HepG2 (cell line): Measurements from ENCODE around the gene BRMS1. TPM values are rescaled to one million over a fixed set of nuclear protein-coding genes. Genes with fewer than 3 reads are reported as not detected.

Source experiments
- CENPX ChIP-seq: sonication (generic); formaldehyde crosslinking; IDR thresholded peaks from 2 replicates; pipeline ENCODE4 v1.9.0; 2021; ENCODE audit warnings: mild to moderate bottlenecking, missing genetic modification reagents, moderate library complexity
- EEA1 ChIP-seq: sonication (generic); formaldehyde crosslinking; IDR thresholded peaks from 2 replicates; pipeline ENCODE4 v1.5.1; 2020; ENCODE audit warnings: mild to moderate bottlenecking, missing genetic modification reagents, borderline replicate concordance
- JUND ChIP-seq: sonication (generic); formaldehyde crosslinking; IDR thresholded peaks from 2 replicates; pipeline ENCODE4 v1.8.0; 2022; ENCODE audit warnings: mild to moderate bottlenecking, missing genetic modification reagents
- RCOR2 ChIP-seq: IDR thresholded peaks from 2 replicates; pipeline ENCODE4 v1.6.1; 2016; ENCODE audit warnings: missing biosample characterization, missing genetic modification reagents
- TAF15 ChIP-seq: fragments of 200-400 bp; formaldehyde crosslinking; IDR thresholded peaks from one replicate; pipeline ENCODE4 v1.6.1; 2018; ENCODE audit warnings: mild to moderate bottlenecking, low read depth, low read length; ENCODE audit not compliant: poor library complexity, severe bottlenecking
- U2AF1 ChIP-seq: fragments of 200-400 bp; formaldehyde crosslinking; optimal IDR thresholded peaks from 2 replicates; pipeline ENCODE3; 2017; ENCODE audit warnings: mild to moderate bottlenecking, low read depth, low read length
- ZNF382 ChIP-seq: sonication (generic); formaldehyde crosslinking; IDR thresholded peaks from 2 replicates; pipeline ENCODE4 v1.5.0; 2020; ENCODE audit warnings: missing genetic modification reagents, mild to moderate bottlenecking, borderline replicate concordance
- ZNF879 ChIP-seq: sonication (generic); formaldehyde crosslinking; IDR thresholded peaks from 2 replicates; pipeline ENCODE4 v1.8.1; 2023; ENCODE audit warnings: missing genetic modification reagents
- ZSCAN22 ChIP-seq: sonication (generic); formaldehyde crosslinking; IDR thresholded peaks from 2 replicates; pipeline ENCODE4 v1.4.0; 2020; ENCODE audit warnings: mild to moderate bottlenecking, missing genetic modification reagents
- polyA plus RNA-seq, 8 experiments: library from polyadenylated mRNA; depleted of rRNA in 3 of 8; stranded (reverse) in 7 of 8; unstranded in 1 of 8; fragments of >200 nt; fragmentation: Illumina TruSeq in 4 of 8; extraction: Trizol in 4 of 8; gene quantifications; 2 replicates each; pipeline versions ENCODE4 v1.2.1 to v1.2.3, GENCODE V29; 2011 to 2016; ENCODE audit warnings: low read depth in 4 of 8, missing spikeins in 1 of 8, mixed read lengths in 1 of 8; ENCODE audit not compliant: insufficient read depth in 1 of 8
- total RNA-seq, 5 experiments: library from RNA; depleted of rRNA; stranded (reverse); fragments of >200 nt; fragmentation: Illumina TruSeq; extraction: Trizol; gene quantifications; 2 replicates each; pipeline ENCODE4 v1.2.3, GENCODE V29; 2016; ENCODE audit warnings: low read depth in 1 of 5
- TF ChIP-seq, protein P1 (sequence below): sonication (generic); formaldehyde crosslinking; IDR thresholded peaks from 2 replicates; pipeline ENCODE4 v1.5.1; 2020; ENCODE audit warnings: missing genetic modification reagents, mild to moderate bottlenecking, borderline replicate concordance
- TF ChIP-seq, protein P2 (sequence below): sonication (generic); formaldehyde crosslinking; IDR thresholded peaks from 2 replicates; pipeline ENCODE4 v1.8.0; 2022; ENCODE audit warnings: mild to moderate bottlenecking, missing genetic modification reagents, moderate library complexity
- TF ChIP-seq, protein P3 (sequence below): sonication (generic); formaldehyde crosslinking; IDR thresholded peaks from 2 replicates; pipeline ENCODE4 v1.4.0; 2020; ENCODE audit warnings: mild to moderate bottlenecking, missing genetic modification reagents

Gene BRMS1
- total and polyA plus RNA-seq, 2 of the 13 experiments (the other 11 are each of a cell fraction or from before 2014, with no cell fraction given): 15.8 to 55.7 TPM

DNA sequence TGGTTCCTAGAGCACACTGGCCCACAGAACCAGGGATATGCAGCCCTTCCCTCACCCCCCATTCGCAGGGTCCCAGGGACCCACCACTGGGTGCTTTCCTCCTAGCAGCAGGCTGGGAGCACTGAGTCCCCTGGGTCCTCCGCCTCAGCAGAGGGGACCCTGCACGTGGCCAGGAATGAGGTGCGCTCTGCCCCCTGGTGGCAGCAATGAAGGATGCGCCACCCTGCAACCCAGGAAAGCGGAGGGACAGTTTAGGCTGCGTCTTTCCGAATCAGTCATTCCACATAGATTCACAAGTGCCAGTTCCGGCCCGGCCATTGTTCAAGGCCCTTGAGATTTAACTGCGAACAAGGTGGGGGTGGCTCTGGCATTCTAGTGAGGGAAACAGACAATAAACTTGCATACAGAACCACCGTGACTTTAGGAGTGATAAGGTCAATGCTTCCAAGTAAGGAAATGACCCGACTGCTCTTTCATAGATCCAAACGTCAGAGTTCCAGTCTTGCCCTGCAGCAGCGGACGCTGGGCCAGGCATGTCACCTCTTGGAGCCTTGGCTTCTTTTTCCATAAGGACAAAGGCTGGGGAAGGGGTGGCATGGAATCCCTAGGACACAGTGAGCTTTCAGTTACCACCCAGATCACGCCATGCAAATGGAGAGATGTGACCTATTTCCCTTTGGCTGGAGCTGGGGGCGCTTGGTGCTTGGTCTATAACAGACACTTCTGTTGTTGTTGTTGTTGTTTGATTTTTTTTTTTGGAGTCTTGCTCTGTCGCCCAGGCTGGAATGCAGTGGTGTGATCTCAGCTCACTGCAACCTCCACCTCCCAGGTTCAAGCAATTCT lies 16.4 kb downstream of the BRMS1 start (continued):
- TF ChIP-seq TAF15 (no peak), RCOR2 (CRISPR knock-in tag) (peak; percentile 55; the same call in 1 of the 2 replicates), U2AF1 (no peak), CENPX (CRISPR knock-in tag) (no peak), ZNF879 (CRISPR knock-in tag) (no peak), JUND (CRISPR knock-in tag) (peak; percentile 12; the same call in 1 of the 2 replicates), ZNF382 (CRISPR knock-in tag) (no peak), EEA1 (no peak), ZSCAN22 (CRISPR knock-in tag) (no peak)
- TF ChIP-seq, protein P1, sequence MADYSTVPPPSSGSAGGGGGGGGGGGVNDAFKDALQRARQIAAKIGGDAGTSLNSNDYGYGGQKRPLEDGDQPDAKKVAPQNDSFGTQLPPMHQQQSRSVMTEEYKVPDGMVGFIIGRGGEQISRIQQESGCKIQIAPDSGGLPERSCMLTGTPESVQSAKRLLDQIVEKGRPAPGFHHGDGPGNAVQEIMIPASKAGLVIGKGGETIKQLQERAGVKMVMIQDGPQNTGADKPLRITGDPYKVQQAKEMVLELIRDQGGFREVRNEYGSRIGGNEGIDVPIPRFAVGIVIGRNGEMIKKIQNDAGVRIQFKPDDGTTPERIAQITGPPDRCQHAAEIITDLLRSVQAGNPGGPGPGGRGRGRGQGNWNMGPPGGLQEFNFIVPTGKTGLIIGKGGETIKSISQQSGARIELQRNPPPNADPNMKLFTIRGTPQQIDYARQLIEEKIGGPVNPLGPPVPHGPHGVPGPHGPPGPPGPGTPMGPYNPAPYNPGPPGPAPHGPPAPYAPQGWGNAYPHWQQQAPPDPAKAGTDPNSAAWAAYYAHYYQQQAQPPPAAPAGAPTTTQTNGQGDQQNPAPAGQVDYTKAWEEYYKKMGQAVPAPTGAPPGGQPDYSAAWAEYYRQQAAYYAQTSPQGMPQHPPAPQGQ (CRISPR knock-in tag): no peak
- TF ChIP-seq, protein P2, sequence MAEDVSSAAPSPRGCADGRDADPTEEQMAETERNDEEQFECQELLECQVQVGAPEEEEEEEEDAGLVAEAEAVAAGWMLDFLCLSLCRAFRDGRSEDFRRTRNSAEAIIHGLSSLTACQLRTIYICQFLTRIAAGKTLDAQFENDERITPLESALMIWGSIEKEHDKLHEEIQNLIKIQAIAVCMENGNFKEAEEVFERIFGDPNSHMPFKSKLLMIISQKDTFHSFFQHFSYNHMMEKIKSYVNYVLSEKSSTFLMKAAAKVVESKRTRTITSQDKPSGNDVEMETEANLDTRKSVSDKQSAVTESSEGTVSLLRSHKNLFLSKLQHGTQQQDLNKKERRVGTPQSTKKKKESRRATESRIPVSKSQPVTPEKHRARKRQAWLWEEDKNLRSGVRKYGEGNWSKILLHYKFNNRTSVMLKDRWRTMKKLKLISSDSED (CRISPR knock-in tag): no peak
- TF ChIP-seq, protein P3, sequence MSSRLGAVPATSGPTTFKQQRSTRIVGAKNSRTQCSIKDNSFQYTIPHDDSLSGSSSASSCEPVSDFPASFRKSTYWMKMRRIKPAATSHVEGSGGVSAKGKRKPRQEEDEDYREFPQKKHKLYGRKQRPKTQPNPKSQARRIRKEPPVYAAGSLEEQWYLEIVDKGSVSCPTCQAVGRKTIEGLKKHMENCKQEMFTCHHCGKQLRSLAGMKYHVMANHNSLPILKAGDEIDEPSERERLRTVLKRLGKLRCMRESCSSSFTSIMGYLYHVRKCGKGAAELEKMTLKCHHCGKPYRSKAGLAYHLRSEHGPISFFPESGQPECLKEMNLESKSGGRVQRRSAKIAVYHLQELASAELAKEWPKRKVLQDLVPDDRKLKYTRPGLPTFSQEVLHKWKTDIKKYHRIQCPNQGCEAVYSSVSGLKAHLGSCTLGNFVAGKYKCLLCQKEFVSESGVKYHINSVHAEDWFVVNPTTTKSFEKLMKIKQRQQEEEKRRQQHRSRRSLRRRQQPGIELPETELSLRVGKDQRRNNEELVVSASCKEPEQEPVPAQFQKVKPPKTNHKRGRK: no peak
